Femur (tissue), 1 donor: ENCODE measurements around the gene GGT5.
"Not testable (repeated sequence)": the region's sequence is repeated elsewhere in the genome, so short reads cannot be mapped to it uniquely, and the experiment has no call there.

Source experiments
- DNase-seq: peaks from one replicate; pipeline ENCODE4 v3.0.0-alpha.2; 2017

GGT5 gene

DNA sequence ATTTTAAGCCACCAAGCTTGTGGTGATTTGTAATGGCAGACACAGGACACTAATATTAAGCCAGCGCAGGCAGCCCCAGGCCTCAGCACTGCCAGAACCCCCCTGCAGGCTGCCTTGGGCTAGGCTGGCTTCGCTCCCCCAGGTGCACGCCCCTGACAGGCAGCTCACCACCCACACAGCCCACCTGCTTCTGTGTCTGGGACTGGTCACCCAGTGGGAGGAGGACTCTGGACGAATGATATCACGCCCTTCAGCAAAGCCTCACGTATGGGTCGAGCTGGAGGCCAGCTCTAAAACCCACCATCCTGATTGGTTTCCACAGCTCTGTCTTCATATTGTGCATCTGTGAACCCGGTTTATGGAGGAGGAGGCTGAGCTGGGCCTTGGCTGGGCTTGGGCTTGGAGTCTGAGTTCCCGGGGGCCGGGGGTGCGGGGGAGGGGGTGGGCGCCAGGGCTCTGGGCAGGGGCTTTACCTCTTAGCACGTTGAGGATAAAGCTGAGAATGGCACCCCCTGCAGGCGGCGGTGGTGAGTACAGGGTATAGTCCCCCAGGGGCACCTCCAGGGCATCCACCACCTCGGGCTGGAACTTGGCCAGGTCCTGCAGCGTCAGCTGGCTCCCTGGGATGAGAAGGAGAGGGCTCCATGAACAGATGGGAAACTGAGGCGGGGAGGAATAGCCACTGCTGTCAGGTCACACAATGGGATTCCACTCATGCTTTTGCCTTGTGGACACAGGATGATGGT lies 13.8 kb downstream of the GGT5 start:
- no peak for DNase-seq

DNA sequence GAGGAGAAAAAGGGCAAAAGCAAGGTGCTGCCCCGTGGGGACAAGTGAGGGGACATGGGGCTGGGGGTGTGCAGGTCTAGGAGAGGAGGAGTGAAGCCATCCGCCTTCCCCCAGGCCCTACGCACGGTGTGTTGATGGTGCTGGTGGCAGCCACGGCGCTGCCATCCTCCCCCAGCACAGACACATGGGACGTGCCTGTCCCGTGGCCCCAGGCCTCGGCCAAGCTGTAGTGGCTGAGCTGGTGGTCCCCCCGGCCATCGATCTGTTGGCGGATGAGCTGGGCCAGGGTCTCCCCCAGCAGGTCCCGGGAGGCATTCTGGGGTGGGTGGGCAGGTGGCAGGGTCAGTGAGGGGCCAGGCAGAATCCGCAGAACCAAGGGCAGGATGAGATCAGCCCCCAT lies 18.9 kb downstream of the GGT5 start:
- no peak for DNase-seq

DNA sequence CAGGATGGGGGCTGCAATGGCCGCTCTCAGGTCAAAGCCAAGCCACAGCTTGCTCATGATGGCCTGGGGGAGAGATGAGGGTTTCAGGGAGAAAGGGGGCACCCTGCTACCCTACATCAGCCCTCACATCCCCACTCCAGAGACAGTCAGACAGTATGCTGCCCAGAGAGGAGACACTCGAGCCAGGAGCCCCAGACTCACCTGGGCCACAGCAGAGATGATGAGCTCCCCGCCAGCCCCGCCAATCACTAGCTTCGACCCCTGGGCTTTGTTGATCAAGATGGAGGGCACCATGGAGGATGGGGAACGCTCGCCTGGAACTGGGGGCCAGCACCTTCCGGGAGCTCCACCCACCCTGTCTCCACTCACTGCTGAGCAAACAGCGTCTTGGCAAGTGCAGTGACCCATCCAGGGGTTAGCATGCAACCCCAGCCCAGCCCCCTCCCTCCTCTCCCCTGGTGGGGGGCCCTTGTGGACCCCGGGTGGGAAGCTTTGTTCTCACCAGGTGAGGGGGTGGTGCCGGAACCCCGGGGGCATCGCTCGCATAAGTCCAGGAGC lies 19.8 kb downstream of the GGT5 start:
- DNase-seq = no peak

DNA sequence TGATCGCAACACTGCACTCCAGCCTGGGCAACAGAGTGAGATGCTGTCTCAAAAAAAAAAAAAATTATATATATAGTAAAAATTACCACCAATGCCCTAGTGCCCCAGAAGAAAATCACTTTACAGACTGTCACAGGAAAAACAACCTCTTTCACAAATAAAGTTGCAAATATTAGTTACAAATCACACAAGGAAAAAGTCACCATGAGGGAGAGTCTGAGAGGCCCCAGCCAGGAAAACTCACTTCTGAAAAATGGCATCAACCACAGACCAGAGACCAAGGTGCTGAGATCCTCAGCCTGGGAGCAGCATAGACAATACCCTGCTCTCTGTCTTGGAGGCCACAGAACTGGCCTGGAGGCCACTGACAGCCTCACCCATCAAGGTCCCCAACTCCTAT lies 20.4 kb downstream of the GGT5 start:
- DNase-seq = no peak

DNA sequence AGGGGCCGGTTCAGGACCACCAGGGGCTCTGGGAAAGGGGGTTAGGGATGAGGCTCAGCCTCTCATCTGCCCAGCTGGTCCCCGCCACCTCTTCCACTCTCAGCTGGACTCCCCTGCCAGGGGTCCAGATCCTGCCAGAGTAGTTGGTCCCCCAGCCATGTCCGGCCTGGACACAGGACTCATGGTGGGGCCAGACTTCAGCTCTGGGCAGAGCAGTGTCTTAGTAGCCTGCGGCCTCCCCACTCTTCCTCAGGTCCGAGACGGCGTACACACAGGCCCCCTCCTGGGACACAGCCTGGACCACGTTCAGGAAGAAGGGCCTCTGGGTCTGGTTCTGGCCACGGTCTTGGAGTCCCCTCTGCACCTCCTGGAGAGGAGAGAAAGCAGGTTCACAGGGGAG lies 25.1 kb downstream of the GGT5 start:
- no peak for DNase-seq

DNA sequence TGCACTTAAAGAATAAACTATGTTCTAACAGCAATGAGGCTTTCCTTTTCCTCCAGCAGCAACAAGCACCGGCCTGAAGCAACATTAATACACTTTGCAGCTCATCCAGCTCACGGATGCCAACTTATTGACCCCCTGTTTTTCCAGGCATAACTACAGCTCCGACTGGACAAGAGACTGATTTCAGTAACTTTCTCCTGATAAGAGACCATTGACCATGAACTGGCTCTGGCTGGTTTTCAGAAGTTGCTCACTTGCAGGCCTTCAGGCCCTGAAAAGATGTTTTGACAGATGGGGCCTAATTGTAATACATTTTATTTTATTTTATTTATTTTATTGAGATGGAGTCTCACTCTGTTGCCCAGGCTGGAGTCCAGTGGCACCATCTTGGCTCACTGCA lies 27.5 kb downstream of the GGT5 start:
- DNase-seq = no peak

DNA sequence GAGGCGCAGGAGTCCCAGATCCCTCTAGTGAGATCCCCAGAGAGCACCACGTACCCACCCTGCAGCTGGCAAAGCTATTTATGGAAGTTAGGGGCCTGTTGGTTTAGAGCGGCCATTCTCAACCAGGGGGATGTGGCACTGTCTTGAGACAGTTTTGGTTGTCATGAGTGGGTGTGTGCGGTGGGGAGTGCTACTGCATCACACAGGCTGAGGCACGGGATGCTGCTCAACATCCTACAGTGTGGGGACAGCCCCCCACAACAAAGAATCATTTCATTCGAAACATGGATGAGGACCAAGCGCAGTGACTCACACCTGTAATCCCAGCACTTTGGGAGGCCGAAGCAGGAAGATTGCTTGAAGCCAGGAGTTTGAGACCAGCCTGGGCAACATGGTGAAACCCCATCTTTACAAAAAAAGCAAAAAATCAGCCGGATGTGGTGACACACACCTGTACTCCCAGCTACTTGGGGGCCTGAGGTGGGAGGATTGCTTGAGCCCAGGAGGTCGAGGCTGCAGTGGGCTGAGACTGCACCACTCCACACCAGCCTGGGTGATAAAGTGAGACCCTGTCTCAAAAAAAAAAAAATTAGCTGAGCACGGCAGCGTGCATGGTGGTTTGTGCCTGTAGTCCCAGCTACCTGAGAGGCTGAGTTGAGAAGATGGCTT lies 28.2 kb downstream of the GGT5 start:
- DNase-seq = no peak

DNA sequence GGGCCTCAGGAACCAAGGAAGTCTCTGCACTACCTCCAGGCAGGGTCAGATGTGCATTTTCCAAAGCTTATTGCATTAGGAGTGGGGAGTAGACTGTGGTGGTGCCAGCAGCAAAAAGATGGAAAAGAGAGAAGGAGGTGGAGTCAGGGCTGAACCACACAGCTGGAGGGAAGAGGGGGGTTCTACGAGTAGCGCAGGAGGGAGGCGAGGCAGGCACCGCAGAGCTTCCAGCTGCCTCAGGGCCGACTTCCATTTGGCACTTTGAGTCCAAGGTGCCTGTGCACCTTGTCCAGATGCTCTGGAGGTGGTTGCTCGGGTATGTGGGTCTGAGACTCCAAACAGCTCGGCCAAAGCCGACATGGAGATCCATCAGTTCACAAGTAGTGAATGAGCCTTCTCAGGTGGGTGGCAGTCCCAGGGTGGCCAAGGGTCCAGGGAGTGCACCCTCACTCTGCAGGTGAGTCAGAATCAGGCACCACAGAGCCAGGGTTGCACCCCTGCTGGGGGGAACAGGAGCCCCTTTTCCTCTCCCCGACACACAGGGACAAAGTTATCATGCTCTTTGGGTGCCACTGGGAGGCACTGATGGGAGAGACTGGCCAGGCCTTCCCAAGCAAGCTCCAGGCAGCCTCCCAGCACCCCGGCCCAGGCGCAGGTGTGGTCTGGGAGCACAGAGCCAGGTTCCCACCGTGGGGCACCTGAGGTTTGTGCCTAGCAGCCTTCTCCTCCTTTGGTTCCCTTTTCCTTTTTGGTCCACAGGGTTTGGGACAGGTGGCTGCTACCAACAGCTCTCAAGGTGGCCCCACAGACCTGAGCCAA lies 30.2 kb downstream of the GGT5 start:
- DNase-seq = no peak

DNA sequence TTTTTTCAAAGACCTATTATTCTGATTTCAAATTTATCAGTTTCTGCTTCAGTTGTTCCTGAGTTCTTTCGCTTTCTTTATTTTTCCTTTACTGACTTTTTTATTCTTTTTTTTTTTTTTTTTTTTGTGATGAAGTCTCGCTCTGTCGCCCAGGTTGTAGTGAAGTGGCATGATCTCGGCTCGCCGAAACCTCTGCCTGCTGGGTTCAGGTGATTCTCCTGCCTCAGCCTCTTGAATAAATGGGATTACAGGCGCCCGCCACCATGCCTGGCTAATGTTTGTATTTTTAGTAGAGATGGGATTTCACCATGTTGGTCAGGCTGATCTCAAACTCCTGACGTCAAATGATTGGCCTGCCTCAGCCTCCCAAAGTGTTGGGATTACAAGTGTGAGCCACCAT lies 31.8 kb downstream of the GGT5 start:
- not testable (repeated sequence) for DNase-seq

DNA sequence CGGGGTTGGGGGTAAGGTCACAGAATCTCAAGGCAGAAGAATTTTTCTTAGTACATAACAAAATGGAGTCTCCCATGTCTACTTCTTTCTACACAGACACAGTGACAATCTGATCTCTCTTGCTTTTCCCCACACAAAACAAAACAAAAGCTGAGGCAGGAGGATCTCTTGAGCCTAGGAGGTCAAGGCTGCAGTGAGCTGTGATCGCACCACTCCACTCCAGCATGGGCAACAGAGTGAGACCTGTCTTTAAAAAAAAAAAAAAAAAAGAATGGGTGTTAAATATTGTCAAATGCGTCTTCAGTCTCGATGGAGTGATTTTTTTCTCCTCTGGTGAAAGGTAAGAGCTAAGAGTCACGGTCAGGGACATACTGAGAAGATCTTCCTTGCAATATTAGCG lies 33.2 kb downstream of the GGT5 start:
- DNase-seq = not testable (repeated sequence)

DNA sequence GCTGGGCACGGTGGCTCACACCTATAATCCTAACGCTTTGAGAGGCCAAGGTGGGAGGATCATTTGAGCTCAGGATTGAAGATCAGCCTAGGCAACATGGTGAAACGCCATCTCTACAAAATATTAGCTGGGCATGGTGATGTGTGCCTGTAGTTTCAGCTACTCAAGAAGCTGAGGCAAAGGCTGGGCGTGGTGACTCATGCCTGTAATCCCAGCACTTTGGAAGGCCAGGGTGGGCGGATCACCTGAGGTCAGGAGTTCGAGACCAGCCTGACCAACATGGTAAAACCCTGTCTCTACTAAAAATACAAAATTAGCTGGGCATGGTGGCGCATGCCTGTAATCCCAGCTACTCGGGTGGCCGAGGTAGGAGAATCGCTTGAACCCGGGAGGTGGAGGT lies 34.5 kb downstream of the GGT5 start:
- not testable (repeated sequence) for DNase-seq

DNA sequence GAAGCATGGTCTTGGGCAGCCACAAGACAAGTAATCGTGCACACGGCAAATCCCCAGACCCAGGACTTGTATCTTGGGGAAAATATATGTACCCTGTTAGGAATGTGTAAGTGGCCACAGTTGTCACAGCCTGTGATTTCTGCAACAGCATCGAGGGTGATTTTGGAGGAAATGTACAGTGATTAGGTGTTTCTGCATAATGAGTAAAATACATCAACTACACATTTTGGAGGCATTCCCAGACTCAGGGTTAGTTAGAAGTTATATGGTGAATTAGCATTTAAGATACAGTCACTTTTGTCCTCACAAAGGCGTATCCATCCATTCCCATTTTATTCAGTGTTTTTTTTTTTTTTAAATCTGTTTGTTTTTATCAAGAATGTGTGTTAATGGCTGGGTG lies 35.2 kb downstream of the GGT5 start:
- DNase-seq = no peak

DNA sequence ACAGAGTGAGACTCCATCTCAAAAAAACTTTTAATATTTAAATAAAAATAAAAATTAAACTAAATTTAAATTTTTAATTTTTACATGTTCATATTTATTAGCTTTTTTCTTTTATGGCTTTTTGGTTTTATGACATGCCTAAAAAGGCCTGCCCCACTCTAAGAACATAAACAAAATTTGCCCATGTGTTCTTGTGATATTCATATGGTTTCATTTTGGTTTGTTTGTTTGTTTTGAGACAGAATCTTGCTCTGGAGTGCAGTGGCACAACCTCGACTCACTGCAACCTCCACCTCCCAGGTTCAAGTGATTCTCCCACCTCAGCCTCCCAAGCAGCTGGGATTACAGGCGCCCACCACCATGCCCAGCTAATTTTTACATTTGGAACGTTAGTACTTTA lies 35.9 kb downstream of the GGT5 start:
- DNase-seq = no peak

DNA sequence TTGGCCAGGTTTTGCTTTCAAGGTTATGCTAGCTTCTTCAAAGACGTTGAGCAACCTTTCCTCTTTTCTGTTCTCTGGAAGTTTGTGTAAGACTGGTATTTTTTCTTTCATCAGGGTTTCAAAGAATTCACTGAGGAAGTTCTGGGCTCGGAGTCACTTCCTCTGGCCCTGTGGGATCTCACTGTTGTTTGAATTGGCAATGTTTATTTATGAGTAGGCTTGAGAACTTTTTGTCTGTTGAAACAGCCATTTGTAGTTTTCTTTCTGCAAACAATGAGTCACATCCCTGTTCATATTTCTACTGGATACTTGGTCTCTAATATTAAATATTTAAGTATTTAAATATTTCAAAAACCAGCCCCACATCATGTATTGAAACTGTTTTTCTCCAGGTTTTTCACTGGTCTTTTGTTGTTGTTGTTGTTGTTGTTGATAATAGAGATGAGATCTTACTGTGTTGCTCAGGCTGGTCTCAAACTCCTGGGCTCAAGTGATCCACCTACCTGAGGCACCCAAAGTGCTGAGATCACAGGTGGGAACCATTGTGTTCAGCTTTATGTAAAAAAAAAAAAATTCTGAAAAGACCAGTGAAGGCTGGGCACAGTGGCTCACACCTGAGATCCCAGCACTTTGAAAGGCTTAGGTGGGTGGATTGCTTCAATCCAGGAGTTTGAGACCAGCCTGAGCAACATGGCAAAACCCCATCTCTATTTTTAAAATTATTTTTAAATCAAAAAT lies 36.7 kb downstream of the GGT5 start:
- DNase-seq = no peak

DNA sequence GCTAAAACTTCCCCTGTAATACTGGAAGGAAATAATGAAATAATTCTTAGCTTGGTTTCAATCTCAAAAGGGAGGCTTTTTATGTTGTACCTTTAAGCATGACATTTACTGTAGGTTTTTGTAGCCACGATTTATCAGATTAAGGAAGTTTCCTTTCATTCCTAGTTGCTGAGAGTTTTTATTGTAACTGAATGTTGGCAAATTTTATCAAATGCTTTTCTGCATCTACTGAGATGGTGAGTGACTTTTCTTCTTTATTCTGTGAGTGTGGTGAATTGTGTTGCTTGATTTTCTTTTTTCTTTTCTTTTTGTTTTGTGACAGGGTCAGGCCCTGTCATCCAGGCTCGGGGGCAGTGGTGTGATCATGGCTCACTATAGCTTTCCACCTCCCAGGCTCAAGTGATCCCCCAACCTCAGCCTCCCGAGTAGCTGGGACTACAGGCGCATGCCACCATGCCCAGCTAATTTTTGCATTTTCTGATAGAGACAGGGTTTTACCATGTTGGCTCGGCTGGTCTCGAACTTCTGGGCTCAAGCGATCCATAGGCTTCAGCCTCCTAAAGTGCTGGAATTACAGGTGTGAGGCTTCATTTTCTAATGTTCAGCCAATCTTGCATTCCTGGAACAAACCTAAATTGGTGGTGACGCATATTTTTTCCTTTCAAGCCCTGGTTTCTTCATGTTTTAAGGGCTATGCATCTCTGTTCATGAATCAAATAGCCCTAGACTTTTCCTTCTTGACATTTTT lies 37.4 kb downstream of the GGT5 start:
- no peak for DNase-seq

DNA sequence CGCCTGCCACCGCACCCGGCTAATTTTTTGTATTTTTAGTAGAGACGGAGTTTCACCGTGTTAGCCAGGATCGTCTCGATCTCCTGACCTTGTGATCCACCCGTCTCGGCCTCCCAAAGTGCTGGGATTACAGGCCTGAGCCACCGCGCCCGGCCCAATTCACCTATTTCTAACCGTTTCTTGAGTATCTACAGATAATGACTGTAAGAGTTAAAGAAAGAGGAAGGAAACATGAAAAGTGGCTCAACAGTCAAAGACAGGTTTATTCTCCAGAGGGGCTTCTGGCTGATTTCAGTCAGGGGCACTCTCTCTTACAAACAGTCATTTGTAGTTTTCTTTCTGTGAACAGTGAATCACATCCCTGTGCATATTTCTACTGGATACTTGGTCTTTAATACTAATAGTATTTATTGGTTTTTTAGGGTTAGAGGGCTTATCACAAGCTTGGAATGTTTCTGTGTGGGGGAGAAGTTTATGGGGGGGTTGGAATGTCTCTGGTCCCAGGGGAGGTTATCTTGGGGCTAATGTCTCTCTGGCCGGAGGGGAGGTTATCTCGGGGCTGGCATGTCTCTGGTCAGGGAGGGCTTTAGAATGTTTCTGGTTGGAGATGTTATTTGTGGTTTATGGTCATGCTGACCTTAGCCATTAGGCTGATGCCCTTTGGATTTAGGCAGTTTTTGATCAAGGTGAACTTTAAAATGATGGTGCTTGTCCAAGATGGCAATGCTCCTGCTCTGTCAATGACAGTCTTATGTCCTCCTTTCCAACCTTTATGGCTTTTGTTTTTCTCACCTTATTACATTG lies 38.2 kb downstream of the GGT5 start:
- not testable (repeated sequence) for DNase-seq

DNA sequence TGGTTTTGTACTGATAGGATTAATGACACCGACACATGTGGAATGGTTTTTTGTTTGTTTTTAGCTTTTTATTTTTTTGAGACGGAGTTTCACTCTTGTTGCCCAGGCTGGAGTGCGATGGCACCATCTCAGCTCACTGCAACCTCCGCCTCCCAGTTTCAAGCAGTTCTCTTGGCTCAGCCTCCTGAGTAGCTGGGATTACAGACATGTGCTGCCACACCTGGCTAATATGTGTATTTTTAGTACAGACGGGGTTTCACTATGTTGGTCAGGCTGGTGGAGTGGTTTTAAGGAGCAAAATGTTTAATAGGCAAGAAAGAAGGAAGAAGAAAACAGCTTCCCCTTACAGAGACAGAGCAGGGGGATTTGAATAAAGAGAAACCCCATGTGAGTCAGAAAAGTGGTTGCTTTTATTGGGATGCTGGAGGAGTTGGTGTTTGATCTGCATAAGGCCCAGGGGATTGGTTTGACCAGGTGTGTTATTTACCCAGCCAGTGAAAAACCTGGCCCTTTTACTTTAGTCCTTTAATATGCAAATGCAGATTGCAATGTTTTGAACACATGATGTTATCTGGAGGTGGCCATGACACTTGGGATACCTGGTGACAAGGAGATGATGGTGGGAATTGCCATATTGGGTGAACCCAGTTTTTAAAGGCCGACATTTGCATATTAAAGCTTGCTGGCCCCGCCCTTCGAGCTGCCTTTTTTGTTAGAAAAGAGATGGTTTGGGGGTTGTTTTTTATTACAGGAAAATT lies 39.3 kb downstream of the GGT5 start:
- DNase-seq = no peak

DNA sequence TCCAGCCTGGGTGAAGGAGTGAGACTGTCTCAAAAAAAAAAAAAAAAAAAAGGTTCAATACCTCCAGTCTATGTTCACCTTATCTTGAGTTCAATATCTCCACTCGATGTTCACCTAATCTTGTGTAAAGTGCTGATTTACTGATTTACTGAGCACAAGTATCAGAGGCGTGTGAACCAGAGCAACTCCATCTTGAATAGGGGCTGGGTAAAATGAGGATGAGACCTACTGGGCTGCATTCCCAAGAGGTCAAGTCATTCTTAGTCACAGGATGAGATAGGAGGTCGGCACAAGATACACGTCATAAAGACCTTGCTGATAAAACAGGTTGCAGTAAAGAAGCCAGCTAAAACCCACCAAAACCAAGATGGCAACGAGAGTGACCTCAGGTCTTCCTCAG lies 41.0 kb downstream of the GGT5 start:
- DNase-seq = not testable (repeated sequence)

DNA sequence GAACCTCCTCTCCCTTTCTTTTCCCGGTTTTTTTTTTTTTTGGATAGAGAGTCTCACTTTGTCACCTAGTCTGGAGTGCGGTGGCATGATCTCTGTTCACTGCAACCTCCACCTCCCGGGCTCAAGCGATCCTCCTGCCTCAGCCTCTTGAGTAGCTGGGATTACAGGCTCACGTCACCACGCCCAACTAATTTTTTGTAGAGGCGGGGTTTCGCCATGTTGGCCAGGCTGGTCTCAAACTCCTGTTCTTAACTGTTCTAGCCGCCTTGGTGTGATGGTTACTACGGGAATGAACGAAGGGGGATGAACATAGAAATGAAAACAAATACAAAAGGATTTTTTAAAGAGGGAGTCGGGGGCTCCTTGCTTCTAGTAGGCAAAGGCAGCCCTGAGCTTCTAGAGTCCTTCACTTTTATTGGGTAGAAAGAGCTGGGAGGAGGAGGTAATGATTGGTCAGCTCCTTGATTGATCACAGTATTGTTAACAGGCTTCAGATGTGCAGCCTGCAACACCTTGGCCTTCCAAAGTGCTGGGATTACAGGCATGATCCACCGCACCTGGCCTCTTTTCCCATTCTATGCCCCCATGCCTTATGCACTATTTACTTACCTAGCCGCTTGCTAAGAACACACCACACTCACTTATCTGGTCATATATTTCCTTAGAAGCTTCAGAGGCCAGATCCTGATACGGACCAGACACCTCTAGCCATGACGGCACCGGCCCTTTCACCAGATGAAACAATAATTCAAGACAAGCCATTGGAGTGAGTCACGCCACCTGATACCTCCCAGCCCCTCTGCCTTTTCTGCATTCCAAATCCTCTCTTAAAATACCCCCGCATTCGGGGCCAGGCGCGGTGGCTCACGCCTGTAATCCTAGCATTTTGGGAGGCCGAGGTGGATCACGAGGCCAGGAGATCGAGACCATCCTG lies 42.9 kb downstream of the GGT5 start:
- DNase-seq = no peak
